ENCODE results near the gene SOSTDC1.
A peak's percentile ranks its signal among the peaks of the same experiment; 100 is the strongest.

SOSTDC1 gene, protein sequence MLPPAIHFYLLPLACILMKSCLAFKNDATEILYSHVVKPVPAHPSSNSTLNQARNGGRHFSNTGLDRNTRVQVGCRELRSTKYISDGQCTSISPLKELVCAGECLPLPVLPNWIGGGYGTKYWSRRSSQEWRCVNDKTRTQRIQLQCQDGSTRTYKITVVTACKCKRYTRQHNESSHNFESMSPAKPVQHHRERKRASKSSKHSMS

GRCh38 chr7:16465469-16466361, at the start of gene SOSTDC1:
TSS of gene SOSTDC1 (minus strand) at chr7:16465738. CDS start at chr7:16465668, 70 bp downstream.
- TF ChIP-seq ZNF70 (CRISPR knock-in tag; IDR thresholded peaks at IDR 0.05): no peak
- no peak for TF ChIP-seq ZC3H10 (CRISPR knock-in tag; IDR thresholded peaks at IDR 0.05)
- no peak for TF ChIP-seq CSDC2 (CRISPR knock-in tag; IDR thresholded peaks at IDR 0.05)
- no peak for TF ChIP-seq PPARA (CRISPR knock-in tag; IDR thresholded peaks at IDR 0.05; ENCODE audit: borderline replicate concordance)
- no peak for TF ChIP-seq ZNF8 (CRISPR knock-in tag; IDR thresholded peaks at IDR 0.05)
- no peak for TF ChIP-seq ISL1 (CRISPR knock-in tag; IDR thresholded peaks at IDR 0.05)
- TF ChIP-seq ESRRG (CRISPR knock-in tag; IDR thresholded peaks at IDR 0.05): no peak
- TF ChIP-seq TCF4 (CRISPR knock-in tag; IDR thresholded peaks at IDR 0.05; ENCODE audit: borderline replicate concordance): no peak
- TF ChIP-seq, protein P1, sequence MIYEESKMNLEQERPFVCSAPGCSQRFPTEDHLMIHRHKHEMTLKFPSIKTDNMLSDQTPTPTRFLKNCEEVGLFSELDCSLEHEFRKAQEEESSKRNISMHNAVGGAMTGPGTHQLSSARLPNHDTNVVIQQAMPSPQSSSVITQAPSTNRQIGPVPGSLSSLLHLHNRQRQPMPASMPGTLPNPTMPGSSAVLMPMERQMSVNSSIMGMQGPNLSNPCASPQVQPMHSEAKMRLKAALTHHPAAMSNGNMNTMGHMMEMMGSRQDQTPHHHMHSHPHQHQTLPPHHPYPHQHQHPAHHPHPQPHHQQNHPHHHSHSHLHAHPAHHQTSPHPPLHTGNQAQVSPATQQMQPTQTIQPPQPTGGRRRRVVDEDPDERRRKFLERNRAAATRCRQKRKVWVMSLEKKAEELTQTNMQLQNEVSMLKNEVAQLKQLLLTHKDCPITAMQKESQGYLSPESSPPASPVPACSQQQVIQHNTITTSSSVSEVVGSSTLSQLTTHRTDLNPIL (CRISPR knock-in tag; IDR thresholded peaks at IDR 0.05; ENCODE audit: low read depth): no peak
- TF ChIP-seq GLIS3 (CRISPR knock-in tag; IDR thresholded peaks at IDR 0.05): no peak; the same call in 1 of the 2 replicates
- TF ChIP-seq RARB (CRISPR knock-in tag; IDR thresholded peaks at IDR 0.05): no peak
- no peak for TF ChIP-seq TOX (CRISPR knock-in tag; IDR thresholded peaks at IDR 0.05; ENCODE audit: borderline replicate concordance)
- no peak for TF ChIP-seq OSR1 (CRISPR knock-in tag; IDR thresholded peaks at IDR 0.05)
- no peak for TF ChIP-seq BACH2 (CRISPR knock-in tag; IDR thresholded peaks at IDR 0.05; ENCODE audit: borderline replicate concordance)
- no peak for TF ChIP-seq ZFP30 (CRISPR knock-in tag; IDR thresholded peaks at IDR 0.05)
- ATAC-seq: peak; percentile 68

DNA sequence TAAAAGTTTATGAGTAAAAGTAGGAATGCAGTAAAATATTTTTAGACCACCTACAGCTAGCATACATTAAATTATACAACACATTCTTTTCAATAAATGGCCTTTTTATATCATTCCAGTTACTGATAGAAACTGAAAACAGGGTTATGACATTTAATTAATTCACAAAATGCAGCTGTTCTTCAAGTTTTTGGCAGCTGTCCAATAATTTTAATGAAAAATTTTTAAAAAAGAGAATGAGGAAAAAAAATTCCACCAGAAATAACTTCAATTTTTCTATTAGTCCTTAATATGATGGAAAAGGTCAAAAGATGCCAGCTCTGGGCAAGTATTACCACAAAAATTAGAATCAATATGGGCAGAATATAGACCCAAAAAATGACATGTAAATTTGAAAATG, 49.2 kb upstream of the SOSTDC1 start:
- TF ChIP-seq BACH2 (CRISPR knock-in tag; IDR thresholded peaks at IDR 0.05; ENCODE audit: borderline replicate concordance): no peak
- TF ChIP-seq TOX (CRISPR knock-in tag; IDR thresholded peaks at IDR 0.05; ENCODE audit: borderline replicate concordance): no peak
- TF ChIP-seq, protein P2, sequence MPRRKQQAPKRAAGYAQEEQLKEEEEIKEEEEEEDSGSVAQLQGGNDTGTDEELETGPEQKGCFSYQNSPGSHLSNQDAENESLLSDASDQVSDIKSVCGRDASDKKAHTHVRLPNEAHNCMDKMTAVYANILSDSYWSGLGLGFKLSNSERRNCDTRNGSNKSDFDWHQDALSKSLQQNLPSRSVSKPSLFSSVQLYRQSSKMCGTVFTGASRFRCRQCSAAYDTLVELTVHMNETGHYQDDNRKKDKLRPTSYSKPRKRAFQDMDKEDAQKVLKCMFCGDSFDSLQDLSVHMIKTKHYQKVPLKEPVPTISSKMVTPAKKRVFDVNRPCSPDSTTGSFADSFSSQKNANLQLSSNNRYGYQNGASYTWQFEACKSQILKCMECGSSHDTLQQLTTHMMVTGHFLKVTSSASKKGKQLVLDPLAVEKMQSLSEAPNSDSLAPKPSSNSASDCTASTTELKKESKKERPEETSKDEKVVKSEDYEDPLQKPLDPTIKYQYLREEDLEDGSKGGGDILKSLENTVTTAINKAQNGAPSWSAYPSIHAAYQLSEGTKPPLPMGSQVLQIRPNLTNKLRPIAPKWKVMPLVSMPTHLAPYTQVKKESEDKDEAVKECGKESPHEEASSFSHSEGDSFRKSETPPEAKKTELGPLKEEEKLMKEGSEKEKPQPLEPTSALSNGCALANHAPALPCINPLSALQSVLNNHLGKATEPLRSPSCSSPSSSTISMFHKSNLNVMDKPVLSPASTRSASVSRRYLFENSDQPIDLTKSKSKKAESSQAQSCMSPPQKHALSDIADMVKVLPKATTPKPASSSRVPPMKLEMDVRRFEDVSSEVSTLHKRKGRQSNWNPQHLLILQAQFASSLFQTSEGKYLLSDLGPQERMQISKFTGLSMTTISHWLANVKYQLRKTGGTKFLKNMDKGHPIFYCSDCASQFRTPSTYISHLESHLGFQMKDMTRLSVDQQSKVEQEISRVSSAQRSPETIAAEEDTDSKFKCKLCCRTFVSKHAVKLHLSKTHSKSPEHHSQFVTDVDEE (CRISPR knock-in tag; IDR thresholded peaks at IDR 0.05): no peak
- TF ChIP-seq SNAI2 (CRISPR knock-in tag; IDR thresholded peaks at IDR 0.05): no peak
- no peak for TF ChIP-seq ZNF8 (CRISPR knock-in tag; IDR thresholded peaks at IDR 0.05)
- TF ChIP-seq ZFP3 (CRISPR knock-in tag; IDR thresholded peaks at IDR 0.05): no peak
- TF ChIP-seq TCF4 (CRISPR knock-in tag; IDR thresholded peaks at IDR 0.05; ENCODE audit: borderline replicate concordance): no peak
- TF ChIP-seq, protein P3, sequence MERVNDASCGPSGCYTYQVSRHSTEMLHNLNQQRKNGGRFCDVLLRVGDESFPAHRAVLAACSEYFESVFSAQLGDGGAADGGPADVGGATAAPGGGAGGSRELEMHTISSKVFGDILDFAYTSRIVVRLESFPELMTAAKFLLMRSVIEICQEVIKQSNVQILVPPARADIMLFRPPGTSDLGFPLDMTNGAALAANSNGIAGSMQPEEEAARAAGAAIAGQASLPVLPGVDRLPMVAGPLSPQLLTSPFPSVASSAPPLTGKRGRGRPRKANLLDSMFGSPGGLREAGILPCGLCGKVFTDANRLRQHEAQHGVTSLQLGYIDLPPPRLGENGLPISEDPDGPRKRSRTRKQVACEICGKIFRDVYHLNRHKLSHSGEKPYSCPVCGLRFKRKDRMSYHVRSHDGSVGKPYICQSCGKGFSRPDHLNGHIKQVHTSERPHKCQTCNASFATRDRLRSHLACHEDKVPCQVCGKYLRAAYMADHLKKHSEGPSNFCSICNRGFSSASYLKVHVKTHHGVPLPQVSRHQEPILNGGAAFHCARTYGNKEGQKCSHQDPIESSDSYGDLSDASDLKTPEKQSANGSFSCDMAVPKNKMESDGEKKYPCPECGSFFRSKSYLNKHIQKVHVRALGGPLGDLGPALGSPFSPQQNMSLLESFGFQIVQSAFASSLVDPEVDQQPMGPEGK (CRISPR knock-in tag; IDR thresholded peaks at IDR 0.05; ENCODE audit: borderline replicate concordance): no peak
- no peak for TF ChIP-seq RARB (CRISPR knock-in tag; IDR thresholded peaks at IDR 0.05)
- no peak for TF ChIP-seq PPARA (CRISPR knock-in tag; IDR thresholded peaks at IDR 0.05; ENCODE audit: borderline replicate concordance)
- TF ChIP-seq ZC3H10 (CRISPR knock-in tag; IDR thresholded peaks at IDR 0.05): no peak
- TF ChIP-seq POU6F1 (CRISPR knock-in tag; IDR thresholded peaks at IDR 0.05; ENCODE audit: borderline replicate concordance, low read depth): no peak
- TF ChIP-seq, protein P4, sequence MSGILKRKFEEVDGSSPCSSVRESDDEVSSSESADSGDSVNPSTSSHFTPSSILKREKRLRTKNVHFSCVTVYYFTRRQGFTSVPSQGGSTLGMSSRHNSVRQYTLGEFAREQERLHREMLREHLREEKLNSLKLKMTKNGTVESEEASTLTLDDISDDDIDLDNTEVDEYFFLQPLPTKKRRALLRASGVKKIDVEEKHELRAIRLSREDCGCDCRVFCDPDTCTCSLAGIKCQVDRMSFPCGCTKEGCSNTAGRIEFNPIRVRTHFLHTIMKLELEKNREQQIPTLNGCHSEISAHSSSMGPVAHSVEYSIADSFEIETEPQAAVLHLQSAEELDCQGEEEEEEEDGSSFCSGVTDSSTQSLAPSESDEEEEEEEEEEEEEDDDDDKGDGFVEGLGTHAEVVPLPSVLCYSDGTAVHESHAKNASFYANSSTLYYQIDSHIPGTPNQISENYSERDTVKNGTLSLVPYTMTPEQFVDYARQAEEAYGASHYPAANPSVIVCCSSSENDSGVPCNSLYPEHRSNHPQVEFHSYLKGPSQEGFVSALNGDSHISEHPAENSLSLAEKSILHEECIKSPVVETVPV (CRISPR knock-in tag; IDR thresholded peaks at IDR 0.05): no peak
- TF ChIP-seq GLIS3 (CRISPR knock-in tag; IDR thresholded peaks at IDR 0.05): no peak
- TF ChIP-seq ZNF70 (CRISPR knock-in tag; IDR thresholded peaks at IDR 0.05): no peak
- no peak for TF ChIP-seq CSDC2 (CRISPR knock-in tag; IDR thresholded peaks at IDR 0.05)
- TF ChIP-seq, protein P1 (CRISPR knock-in tag; IDR thresholded peaks at IDR 0.05; ENCODE audit: low read depth): no peak
- ATAC-seq: no peak
